Large intestine (tissue), 3 donors: ENCODE measurements around the gene LYRM7. TPM values are rescaled to one million over a fixed set of nuclear protein-coding genes. Genes with fewer than 3 reads are reported as not detected.

Source experiments
- DNase-seq, 2 donors: peaks; one replicate each; pipeline versions ENCODE4 v3.0.0 to v3.0.0-alpha.2; 2013
- H3K27ac ChIP-seq: one replicate; pipeline ENCODE4 v1.5.1; 2013; ENCODE audit warnings: low read length
- H3K27me3 ChIP-seq: 2 replicates; pipeline ENCODE4 v1.6.1; 2013; ENCODE audit warnings: low read length; ENCODE audit not compliant: control insufficient read depth, insufficient read depth
- H3K36me3 ChIP-seq: 2 replicates; pipeline ENCODE4 v1.6.1; 2013; ENCODE audit warnings: low read length; ENCODE audit not compliant: control insufficient read depth, insufficient read depth
- H3K4me1 ChIP-seq: one replicate; pipeline ENCODE4 v1.6.1; 2013; ENCODE audit warnings: low read length; ENCODE audit not compliant: control insufficient read depth, insufficient read depth
- H3K4me3 ChIP-seq: one replicate; pipeline ENCODE4 v1.5.1; 2013; ENCODE audit warnings: low read length
- H3K9me3 ChIP-seq: one replicate; pipeline ENCODE4 v1.6.1; 2013; ENCODE audit warnings: mild to moderate bottlenecking, low read depth, low read length, moderate library complexity; ENCODE audit not compliant: control insufficient read depth
- WGBS: methylation state at CpG from one replicate; pipeline ENCODE4 v1.1.5; 2013; ENCODE audit warnings: low lambda C conversion rate; ENCODE audit not compliant: insufficient coverage; 5-methylcytosine and 5-hydroxymethylcytosine counted together
- polyA plus RNA-seq: library from polyadenylated mRNA; unstranded; fragments of 120-200 nt; gene quantifications from one replicate; pipeline ENCODE4 v1.2.1, GENCODE V29; 2013

The LYRM7 gene
- polyA plus RNA-seq, 1 donor = 11.2 TPM

- H3K4me3 ChIP-seq = no peak overlapping the region
- H3K4me1 ChIP-seq = peaks cover 11% of the 10 kb centered on the region
- WGBS = no CpG with 5 or more reads among the region's 2 CpGs
- no peaks in the 10 kb centered on the region for H3K36me3 ChIP-seq
- no peaks in the 10 kb centered on the region for H3K9me3 ChIP-seq
- no peaks in the 10 kb centered on the region for H3K27me3 ChIP-seq
- H3K27ac ChIP-seq = no peak overlapping the region
- DNase-seq = no peak
These were observed 56.2 kb downstream of the LYRM7 start for GRCh38 chr5:131226899-131227298.

GRCh38 chr5:131228646-131229045, 57.9 kb downstream of the LYRM7 start:
- WGBS = no CpG with 5 or more reads among the region's 1 CpG
- Histone ChIP-seq H3K36me3 (no peaks in the 10 kb centered on the region), H3K27me3 (no peaks in the 10 kb centered on the region), H3K4me1 (peaks cover 11% of the 10 kb centered on the region), H3K9me3 (no peaks in the 10 kb centered on the region), H3K27ac (no peak overlapping the region), H3K4me3 (no peak overlapping the region)
- DNase-seq = no peak

- H3K27ac ChIP-seq = no peak overlapping the region
- DNase-seq = no peak
These were observed 58.9 kb downstream of the LYRM7 start for GRCh38 chr5:131229623-131230022.

GRCh38 chr5:131230406-131230805, 59.7 kb downstream of the LYRM7 start:
- Histone ChIP-seq H3K4me1 (no peaks in the 10 kb centered on the region), H3K27me3 (no peaks in the 10 kb centered on the region), H3K9me3 (no peaks in the 10 kb centered on the region), H3K36me3 (no peaks in the 10 kb centered on the region), H3K4me3 (no peak overlapping the region), H3K27ac (no peak overlapping the region)
- no peak for DNase-seq
- 91% methylated on average over 4 of the region's 5 CpGs for WGBS

More at GRCh38 chr5:131229623-131230022, 58.9 kb downstream of the LYRM7 start:
- H3K36me3 ChIP-seq = no peaks in the 10 kb centered on the region
- no peaks in the 10 kb centered on the region for H3K9me3 ChIP-seq
- H3K27me3 ChIP-seq = no peaks in the 10 kb centered on the region
- 100% methylated on average over 1 of the region's 4 CpGs for WGBS
- peaks cover 3% of the 10 kb centered on the region for H3K4me1 ChIP-seq
- no peak overlapping the region for H3K4me3 ChIP-seq

- H3K27ac ChIP-seq = no peak overlapping the region
- H3K4me3 ChIP-seq = no peak overlapping the region
- no peaks in the 10 kb centered on the region for H3K9me3 ChIP-seq
- no peak for DNase-seq
- no peaks in the 10 kb centered on the region for H3K27me3 ChIP-seq
- WGBS = no CpG with 5 or more reads among the region's 1 CpG
- no peaks in the 10 kb centered on the region for H3K4me1 ChIP-seq
- H3K36me3 ChIP-seq = no peaks in the 10 kb centered on the region
These were observed 68.9 kb downstream of the LYRM7 start for GRCh38 chr5:131239686-131240085.

- H3K36me3 ChIP-seq = no peaks in the 10 kb centered on the region
- H3K27ac ChIP-seq = no peak overlapping the region
- H3K4me1 ChIP-seq = no peaks in the 10 kb centered on the region
- H3K4me3 ChIP-seq = no peak overlapping the region
- peaks cover 14% of the 10 kb centered on the region for H3K9me3 ChIP-seq
- H3K27me3 ChIP-seq = no peaks in the 10 kb centered on the region
- no peak for DNase-seq
These were observed 72.0 kb downstream of the LYRM7 start for GRCh38 chr5:131242728-131243255.

- Histone ChIP-seq H3K27ac (no peak overlapping the region), H3K4me1 (no peaks in the 10 kb centered on the region), H3K4me3 (no peak overlapping the region), H3K9me3 (peaks cover 14% of the 10 kb centered on the region), H3K27me3 (no peaks in the 10 kb centered on the region), H3K36me3 (no peaks in the 10 kb centered on the region)
- no peak for DNase-seq
These were observed 74.6 kb downstream of the LYRM7 start for GRCh38 chr5:131245312-131245711.

- Histone ChIP-seq H3K9me3 (peaks cover 14% of the 10 kb centered on the region), H3K4me1 (no peaks in the 10 kb centered on the region), H3K27ac (no peak overlapping the region), H3K4me3 (no peak overlapping the region), H3K27me3 (no peaks in the 10 kb centered on the region), H3K36me3 (no peaks in the 10 kb centered on the region)
- no CpG with 5 or more reads among the region's 2 CpGs for WGBS
- DNase-seq = peak in 1 of 2 donors; percentile 15
These were observed 75.2 kb downstream of the LYRM7 start for GRCh38 chr5:131245948-131246347.

GRCh38 chr5:131246504-131246903, 75.8 kb downstream of the LYRM7 start:
- WGBS = no CpG with 5 or more reads among the region's 4 CpGs
- no peaks in the 10 kb centered on the region for H3K4me1 ChIP-seq
- H3K9me3 ChIP-seq = peaks cover 14% of the 10 kb centered on the region
- no peak overlapping the region for H3K4me3 ChIP-seq
- H3K27me3 ChIP-seq = no peaks in the 10 kb centered on the region
- H3K36me3 ChIP-seq = no peaks in the 10 kb centered on the region
- no peak for DNase-seq
- H3K27ac ChIP-seq = no peak overlapping the region

GRCh38 chr5:131250751-131251475, 80.2 kb downstream of the LYRM7 start:
- H3K4me1 ChIP-seq = no peaks in the 10 kb centered on the region
- no peak overlapping the region for H3K27ac ChIP-seq
- H3K27me3 ChIP-seq = no peaks in the 10 kb centered on the region
- no peaks in the 10 kb centered on the region for H3K36me3 ChIP-seq
- 88% methylated on average over 2 of the region's 3 CpGs for WGBS
- no peak for DNase-seq
- no peak overlapping the region for H3K4me3 ChIP-seq
- H3K9me3 ChIP-seq = peaks cover 14% of the 10 kb centered on the region

- no peak overlapping the region for H3K4me3 ChIP-seq
- DNase-seq = peak in 1 of 2 donors; percentile 16
These were observed 82.1 kb downstream of the LYRM7 start for GRCh38 chr5:131252824-131253171.

More at GRCh38 chr5:131252824-131253171, 82.1 kb downstream of the LYRM7 start:
- Histone ChIP-seq H3K9me3 (no peaks in the 10 kb centered on the region), H3K27ac (no peak overlapping the region), H3K36me3 (no peaks in the 10 kb centered on the region), H3K27me3 (no peaks in the 10 kb centered on the region), H3K4me1 (no peaks in the 10 kb centered on the region)
- 100% methylated on average over 1 of the region's 6 CpGs for WGBS
